ENCODE results near the gene PSMD14.
"Not testable (repeated sequence)": the region's sequence is repeated elsewhere in the genome, so short reads cannot be mapped to it uniquely, and the experiment has no call there.

Gene PSMD14

GRCh38 chr2:161355983-161356382, 47.8 kb downstream of the PSMD14 start:
- no peak for TF ChIP-seq CTCF (IDR thresholded peaks at IDR 0.05; ENCODE audit: extremely low read depth, insufficient read depth, missing control alignments)
- no peak for DNase-seq (ENCODE audit: low spot score)
- in situ Hi-C loops (cut with MboI; ENCODE audit: low pct_unique_long_range_greater_than_20kb, low sequenced_read_pairs, unreplicated experiment) = no loop called here

DNA sequence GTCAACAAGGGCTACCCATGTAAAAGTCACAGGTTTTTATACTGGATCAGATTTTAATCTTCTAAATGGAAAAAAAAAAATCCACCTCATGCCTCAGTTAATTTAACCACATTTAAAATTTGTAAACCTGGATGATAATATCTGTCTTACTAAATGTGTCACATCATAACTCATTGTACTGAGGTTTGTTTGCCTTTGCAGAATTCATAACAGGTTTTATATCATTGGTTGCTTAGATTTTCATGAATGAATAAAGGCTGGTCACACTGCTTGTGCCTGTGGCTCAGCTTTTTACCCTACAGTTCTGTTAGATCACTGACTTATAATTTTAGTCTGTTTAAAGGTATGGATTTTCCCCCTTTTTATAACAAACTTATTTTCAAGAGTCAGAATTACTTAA, 48.9 kb downstream of the PSMD14 start:
- no peak for TF ChIP-seq CTCF (IDR thresholded peaks at IDR 0.05; ENCODE audit: extremely low read depth, insufficient read depth, missing control alignments)
- in situ Hi-C loops (cut with MboI; ENCODE audit: low pct_unique_long_range_greater_than_20kb, low sequenced_read_pairs, unreplicated experiment) = no loop called here
- DNase-seq (ENCODE audit: low spot score) = no peak

GRCh38 chr2:161358838-161359237, 50.6 kb downstream of the PSMD14 start:
- in situ Hi-C loops (cut with MboI; ENCODE audit: low pct_unique_long_range_greater_than_20kb, low sequenced_read_pairs, unreplicated experiment) = no loop called here
- DNase-seq (ENCODE audit: low spot score) = no peak
- no peak for TF ChIP-seq CTCF (IDR thresholded peaks at IDR 0.05; ENCODE audit: extremely low read depth, insufficient read depth, missing control alignments)

DNA sequence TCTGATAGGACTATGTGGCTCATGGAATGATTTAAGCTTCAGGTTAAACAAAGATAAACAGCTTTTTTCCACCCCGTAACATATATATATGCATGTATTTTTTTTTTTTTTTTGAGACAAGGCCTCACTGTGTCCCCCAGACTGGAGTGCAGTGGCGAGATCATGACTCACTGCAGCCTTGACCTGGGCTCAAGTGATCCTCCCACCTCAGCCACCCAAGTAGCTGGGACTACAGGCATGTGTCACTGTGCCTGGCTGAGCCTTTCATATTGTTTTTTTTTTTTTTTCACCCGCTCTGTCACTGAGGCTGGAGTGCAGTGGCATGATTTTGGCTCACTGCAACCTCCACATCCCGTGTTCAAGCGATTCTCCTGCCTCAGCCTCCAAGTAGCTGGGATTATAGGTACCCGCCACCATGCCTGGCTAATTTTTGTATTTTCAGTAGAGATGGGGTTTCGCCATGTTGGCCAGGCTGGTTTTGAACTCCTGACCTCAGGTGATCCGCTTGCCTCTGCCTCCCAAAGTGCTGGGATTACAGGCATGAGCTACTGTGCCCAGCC, 52.0 kb downstream of the PSMD14 start:
- DNase-seq (ENCODE audit: low spot score); in situ Hi-C loops (cut with MboI; ENCODE audit: low pct_unique_long_range_greater_than_20kb, low sequenced_read_pairs, unreplicated experiment): not testable (repeated sequence)

DNA sequence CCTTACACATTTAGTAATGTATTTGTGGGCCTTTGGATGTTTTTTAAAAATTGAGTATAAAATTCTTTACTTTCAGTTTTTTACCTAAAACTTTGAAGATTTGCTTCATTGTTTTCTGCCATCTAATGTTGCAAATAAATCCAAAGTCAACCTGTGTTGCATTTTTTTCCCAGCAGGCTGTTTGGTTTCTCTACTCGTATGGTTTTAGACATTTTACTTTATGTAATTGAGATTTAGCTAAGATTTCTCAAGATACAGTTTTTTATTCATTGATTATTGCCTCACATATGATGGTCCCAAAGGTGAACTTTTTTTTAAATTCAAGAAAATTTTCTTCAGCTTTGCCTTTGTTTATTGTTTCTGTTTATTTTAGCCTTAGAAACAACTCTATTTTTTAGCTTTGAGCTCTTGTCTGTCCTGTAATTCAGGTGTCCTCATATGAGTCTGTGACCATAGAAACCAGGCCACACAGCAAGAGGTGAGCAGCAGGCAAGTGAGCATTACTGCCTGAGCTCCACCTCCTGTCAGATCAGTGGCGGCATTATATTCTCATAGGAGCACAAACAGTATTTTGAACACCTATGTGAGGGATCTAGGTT, 54.4 kb downstream of the PSMD14 start:
- no peak for TF ChIP-seq CTCF (IDR thresholded peaks at IDR 0.05; ENCODE audit: extremely low read depth, insufficient read depth, missing control alignments)
- in situ Hi-C loops (cut with MboI; ENCODE audit: low pct_unique_long_range_greater_than_20kb, low sequenced_read_pairs, unreplicated experiment) = no loop called here
- no peak for DNase-seq (ENCODE audit: low spot score)

GRCh38 chr2:161367675-161368074, 59.5 kb downstream of the PSMD14 start:
- DNase-seq (ENCODE audit: low spot score) = no peak
- no peak for TF ChIP-seq CTCF (IDR thresholded peaks at IDR 0.05; ENCODE audit: extremely low read depth, insufficient read depth, missing control alignments)
- in situ Hi-C loops (cut with MboI; ENCODE audit: low pct_unique_long_range_greater_than_20kb, low sequenced_read_pairs, unreplicated experiment) = no loop called here

DNA sequence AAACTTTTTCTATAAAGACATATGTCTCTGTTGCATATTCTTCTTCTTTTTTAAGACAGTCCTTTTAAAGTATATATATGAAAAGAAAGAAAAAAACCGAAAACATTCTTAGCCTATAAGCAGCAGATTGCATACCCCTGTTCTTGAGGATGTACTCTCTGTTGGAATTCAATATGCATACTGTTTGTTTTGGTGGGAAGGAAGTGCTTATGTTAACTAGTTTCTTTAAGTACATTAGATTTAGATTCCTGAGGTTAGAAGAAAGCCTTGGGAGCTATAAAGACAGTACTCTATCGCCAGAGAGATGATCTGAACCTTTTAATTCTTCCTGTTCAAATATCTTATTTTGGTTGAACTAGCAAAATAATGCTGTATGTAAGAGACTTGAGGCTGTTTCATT, 61.1 kb downstream of the PSMD14 start:
- no peak for TF ChIP-seq CTCF (IDR thresholded peaks at IDR 0.05; ENCODE audit: extremely low read depth, insufficient read depth, missing control alignments)
- DNase-seq (ENCODE audit: low spot score) = no peak
- in situ Hi-C loops (cut with MboI; ENCODE audit: low pct_unique_long_range_greater_than_20kb, low sequenced_read_pairs, unreplicated experiment) = no loop called here
